ENCODE data around the gene COL23A1.

The COL23A1 gene

DNA sequence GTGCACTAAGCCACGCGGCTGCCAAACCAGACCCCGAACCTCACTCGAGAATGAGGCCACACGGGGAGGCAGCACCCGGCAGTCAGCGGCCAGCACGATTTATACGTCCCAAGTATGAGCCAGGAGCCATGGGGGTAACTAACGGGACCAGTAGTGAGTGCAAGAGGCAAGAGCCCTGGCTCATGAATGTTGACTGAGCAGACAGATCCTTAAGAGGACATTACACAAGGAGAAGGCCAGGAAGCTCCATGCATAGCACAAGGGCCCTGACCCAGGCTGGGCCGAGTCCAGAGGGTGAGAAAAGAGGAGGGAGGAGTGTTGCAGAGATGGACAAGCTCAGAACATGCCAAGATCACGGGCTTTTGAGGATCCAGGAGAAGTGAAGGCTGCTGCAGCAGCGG, 299.0 kb downstream of the COL23A1 start:
- no peak for DNase-seq

DNA sequence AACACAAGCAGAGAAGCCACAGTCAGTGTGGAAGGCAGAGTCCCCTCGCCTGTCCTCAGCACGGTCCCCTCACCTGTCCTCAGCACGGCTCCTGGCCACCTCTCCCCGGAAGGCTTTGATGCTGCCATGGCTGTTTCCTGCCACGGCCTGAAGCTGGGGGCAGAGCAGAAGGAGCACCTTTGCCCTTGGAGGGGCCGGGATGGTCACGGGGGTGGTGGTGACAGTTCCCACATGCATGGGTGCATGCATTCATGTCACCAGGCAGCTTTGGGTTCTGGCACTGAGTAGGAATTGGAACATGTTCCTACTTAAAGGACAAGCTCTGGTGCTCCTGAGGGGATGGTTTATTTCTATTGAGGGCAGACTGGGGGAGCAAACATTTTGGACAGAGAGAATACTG, 299.8 kb downstream of the COL23A1 start:
- no peak for DNase-seq

DNA sequence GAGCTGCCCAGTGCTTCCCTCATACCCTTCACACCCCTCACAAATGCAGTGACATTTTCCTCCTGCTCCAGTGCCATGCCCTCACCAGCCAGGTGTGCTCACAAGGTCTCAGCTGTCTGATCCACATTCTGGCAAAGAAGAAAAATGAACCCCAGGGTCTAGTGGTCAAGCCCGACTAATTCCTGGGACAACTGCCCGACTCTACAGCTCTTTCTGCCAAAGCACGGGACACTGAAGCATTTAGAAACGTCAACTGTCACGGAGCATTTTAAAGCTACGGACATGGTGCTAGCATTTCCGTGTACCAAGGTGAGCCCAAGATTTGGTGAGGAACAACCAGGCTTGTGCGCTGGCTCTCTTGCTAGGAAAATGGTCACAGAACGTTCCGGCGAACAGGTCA, 300.8 kb downstream of the COL23A1 start:
- no peak for DNase-seq

DNA sequence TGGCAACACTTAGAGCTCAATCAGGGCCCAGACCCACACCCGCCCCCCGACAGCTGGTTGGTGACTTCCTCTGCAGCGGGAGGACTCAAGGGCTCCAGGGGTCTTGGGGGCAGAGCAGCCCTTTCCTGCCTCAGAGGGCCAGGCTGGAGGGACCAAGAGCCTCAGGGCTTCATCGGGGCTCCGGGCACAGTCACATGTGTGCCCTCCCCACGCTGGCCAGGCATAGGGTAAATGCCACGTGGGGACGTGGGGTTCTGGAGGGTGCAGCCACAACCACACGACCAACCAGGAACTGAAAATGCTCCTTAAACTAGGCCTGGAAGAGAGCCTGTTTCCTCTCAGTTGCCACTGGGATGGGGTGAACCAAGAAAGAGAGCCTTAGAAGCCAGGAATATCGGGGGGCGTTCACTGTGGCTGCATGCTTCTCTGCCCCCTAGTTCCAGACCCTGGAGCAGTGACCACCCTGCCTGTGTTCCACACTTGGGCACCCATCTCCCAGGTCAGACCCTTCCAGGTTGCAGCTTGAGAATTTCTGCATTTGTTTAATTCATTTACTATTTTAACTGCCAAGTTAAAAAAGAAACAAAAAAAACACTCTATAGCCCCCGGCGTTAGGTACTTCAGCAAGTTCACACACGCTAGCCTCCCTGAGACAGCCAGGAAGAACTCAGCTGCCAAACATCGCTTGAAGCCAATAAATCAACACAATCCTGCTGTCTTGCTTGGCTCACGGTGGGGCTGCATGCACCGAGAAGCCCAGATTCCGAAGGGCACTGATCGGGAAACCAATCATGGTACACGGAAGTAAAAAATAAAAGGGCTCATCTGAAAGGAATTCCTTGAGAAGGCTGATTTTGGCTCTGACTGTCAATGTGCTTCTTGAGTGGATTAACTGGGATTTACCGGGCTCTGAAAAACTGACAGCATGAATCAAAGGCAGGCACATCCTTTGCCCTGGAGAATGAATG, 301.5 kb downstream of the COL23A1 start:
- DNase-seq, result no peak

DNA sequence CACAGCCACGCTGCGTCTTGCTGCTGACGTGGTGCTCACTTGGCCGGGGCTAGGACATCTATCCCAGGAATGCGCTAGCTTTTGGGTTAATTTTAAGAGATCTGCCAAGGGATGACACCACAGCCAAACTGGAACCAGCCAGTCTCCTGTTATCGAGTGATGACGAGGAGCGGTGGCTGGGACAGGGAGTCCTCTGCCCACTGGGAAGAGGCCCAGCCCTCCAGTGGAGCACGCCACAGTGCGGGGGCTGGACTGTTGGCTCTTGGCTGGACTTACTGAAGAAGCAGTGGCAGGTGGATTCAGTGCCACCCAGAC, 302.4 kb downstream of the COL23A1 start:
- DNase-seq, result no peak

DNA sequence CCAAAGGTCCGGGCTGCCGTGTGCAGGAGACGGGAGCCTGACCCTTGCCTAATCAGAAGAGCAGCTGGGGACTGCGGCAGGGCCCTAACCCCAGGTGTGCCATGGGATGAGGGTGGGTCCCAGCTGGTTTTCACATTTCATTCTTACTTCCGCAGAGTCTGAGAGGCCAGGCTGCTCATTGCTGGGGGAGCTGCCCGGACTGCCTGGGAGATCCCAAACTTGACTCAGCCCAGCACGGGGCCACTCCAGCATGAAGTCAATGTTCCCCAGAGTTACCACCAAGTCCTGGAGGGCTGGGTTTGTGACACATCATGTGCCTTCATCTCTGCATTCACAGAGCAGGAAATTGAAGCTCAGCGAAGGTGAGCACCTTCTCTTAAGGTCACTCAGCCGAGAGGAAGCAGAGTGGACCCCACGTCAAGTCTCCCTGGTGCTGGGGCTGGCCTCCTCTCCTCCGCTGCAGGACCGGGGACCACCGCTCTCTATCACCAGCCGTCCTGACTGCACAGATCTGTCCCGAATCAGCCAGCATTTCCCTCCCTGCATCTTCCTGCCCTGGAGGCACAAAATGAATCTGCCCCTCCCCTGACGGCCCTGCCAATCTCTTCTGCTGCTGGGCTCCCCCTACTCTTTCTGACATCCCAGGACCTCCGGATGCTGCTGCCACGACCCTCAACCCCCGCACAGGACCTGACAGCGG, 303.0 kb downstream of the COL23A1 start:
- no peak for DNase-seq

DNA sequence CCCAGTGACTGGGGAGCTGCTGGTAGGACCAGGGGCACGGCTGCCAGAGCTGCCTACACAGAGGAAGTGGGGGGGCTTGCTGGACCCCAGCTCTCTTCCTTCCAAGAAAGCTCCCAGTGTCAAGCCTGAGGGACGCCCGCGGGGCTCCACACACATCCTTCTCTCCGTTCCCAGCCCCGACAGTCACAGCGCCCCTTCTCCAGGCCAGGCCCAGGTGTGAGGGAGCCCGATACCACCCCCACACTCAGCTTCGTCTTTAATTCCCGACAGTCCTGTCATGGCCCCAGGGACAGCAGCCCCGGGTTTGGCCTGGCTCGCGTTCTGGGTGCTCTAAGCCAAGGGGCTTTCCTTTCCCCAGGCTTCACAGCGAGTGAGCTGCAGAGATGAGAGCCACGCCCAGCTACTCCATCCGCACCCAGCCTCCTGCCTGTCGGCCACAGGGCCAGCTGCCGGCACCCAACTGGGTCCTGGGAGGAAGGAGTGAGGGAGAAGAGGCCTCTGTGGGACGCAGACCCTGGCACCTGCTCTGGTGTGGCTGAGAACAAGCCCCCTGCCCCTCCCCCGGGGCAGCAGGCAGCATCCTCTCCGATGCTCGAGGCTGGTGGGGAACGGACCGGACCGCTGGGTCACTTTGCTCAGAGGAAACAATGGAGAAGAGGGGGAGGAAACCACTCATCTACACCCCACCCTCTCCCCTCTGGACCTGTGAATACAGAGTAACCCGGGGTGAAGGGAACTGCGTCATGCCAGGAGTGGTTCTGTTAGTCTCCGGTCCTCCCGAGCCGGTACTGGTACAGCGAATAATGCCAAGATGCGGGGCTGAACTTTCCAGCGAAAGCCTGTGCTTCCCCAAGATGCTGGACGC, 303.7 kb downstream of the COL23A1 start:
- DNase-seq, result no peak

DNA sequence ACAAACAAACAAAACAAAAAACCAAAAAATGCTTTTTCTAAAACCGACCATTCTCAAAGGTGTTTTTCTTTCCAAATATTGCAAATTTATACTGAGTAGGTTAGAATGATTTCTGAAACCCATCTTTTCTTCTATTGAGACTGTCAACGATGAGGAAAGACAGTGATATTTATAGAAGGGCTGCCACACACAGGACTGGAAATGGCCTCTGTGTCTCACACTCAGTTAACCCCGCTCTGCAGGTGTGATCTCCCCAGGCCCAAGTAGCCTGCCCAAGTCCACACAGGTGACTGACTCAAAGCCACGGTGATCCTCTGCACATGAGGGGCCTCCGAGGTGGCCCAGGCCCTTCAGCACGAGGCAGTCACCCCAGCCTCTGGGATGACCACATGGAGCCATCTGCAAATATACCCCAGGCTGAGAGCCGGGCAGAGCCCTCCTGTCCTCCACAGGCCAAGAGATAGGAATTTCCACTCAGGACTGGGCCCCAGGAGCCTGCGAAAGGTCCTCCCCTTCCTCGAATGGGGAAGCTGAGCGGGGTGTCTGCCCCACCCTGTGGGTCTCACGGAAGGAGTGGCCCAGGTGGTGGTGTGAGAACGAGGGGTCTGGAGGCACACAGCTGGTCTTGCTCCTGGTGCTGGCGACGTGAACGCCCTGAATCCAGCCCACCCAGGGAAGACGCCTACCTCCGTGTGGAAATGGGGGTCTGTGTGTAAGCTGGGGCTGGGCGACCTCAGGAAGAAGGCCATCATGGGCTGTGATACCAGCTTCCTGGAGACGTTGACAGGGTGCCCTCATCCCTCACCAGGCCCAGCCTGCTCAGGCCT, 304.6 kb downstream of the COL23A1 start:
- DNase-seq, result no peak

DNA sequence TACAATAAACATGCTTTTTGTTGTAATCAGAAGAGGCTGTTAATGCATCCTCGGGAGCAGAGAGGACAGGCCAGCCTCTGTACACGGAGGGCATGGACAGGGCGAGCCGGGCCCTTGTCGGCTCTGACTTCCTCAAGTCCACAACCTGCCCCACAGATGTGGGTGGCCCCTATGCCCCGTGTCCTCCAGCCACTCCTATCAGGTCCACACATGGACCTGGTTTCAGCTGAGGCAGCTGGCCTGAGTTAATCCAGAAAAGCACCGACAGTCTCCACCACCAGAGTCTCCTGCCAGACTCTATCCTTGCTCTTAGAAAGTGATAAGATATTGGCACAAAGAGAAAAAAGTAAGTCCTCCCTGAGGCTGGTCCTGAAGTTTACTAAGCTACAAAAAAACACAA, 305.2 kb downstream of the COL23A1 start:
- no peak for DNase-seq

DNA sequence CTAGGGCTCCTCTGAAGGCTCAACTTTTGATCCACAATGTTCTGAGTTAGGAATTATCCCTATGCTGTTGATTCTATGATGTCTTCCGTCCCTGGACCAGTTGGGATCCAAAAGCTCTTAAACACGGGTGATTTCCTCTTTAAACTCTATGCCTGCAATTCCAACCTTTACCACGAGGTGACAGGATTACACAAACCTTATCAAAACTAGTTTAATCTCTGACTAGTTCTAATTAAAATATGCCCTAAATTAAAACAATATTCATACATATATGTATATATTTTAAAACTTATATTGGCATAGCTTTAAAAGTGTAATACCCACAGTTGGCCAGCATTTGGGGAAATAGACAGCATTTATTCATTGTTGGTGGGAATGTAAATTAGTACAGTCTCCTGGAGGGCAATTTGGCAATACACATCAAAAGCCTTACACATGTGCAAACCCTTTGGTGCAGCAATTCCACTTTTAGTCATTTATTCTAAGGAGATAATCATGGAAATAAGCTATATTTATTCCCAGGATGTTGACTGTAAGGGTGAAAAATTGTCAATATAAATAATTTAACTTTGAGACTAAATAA, 306.0 kb downstream of the COL23A1 start:
- DNase-seq, result no peak

DNA sequence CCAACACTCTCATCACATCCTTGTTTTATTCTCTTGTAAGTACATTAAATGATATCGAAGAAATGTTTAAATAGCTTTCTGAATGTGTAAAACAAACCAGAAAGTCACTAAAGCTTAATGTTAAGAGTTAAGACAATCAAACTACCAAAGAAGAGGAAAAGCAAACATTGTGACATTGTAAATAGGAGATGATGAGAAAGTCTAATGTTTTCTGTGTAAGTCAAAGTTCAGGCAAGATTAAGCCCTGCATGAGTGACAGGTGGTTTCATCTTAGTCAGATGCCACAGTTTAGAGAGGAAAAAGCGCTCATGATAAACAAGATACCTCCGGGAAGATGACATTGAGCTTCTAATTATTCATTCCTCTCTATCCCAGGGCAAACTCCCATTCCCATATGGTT, 306.7 kb downstream of the COL23A1 start:
- no peak for DNase-seq

DNA sequence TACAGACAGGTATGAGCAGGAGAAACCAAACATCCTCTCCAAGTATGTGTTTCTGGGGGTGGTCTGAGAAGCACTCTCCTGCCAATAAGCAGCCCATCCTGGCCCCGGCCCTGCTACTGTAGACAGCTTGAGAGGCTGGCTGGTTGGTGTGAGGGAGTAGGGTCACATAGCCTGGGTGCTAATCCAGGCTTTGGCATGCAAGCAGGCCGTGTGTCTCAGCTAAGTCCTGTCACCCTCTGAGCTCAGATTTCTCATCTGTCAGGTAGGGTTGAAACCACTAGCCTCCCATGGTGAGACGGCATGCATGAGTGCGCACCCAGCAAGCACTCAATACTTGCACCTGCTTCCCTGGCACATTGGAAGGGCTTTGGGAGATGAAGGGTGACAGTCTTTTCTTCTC, 307.8 kb downstream of the COL23A1 start:
- no peak for DNase-seq

DNA sequence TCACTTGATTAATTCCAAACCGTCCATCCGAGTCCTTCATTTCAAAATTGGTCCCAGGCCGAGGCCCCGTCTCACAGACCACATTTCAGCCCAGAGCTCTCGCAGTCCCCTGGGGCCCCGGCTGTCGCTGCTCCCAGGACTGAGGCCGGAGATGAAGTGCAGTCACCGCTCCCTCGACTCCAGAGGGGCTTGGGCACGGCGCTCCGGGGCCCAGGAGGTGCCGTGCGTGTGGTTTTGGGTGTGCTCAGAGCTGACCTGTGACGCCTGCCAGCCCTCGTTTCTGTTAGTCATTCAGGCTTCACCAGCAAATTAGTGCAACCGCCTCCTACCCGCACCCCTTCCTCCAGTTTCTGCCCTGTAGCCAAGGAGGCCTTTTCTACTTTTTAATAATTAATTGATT, 308.9 kb downstream of the COL23A1 start:
- no peak for DNase-seq

DNA sequence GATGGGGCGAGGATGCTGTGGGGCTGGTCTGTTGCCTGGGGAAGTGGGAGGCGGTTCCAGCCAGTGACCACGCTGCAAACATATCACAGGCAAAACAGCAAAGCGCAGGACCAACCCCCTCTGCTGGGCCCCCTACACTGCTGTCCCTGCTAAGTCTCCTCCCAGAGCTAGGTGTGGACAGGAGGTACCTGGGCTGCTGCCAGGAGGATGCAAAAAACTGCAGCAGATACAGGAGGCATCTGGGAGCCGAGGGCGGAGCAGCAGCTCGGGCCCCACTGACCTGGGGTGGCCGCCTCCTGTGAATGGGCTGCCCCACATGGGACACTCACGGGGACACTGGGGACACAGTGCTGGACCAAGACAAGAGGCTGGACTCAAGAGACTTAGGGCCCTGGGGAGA, 309.6 kb downstream of the COL23A1 start:
- DNase-seq, result no peak

DNA sequence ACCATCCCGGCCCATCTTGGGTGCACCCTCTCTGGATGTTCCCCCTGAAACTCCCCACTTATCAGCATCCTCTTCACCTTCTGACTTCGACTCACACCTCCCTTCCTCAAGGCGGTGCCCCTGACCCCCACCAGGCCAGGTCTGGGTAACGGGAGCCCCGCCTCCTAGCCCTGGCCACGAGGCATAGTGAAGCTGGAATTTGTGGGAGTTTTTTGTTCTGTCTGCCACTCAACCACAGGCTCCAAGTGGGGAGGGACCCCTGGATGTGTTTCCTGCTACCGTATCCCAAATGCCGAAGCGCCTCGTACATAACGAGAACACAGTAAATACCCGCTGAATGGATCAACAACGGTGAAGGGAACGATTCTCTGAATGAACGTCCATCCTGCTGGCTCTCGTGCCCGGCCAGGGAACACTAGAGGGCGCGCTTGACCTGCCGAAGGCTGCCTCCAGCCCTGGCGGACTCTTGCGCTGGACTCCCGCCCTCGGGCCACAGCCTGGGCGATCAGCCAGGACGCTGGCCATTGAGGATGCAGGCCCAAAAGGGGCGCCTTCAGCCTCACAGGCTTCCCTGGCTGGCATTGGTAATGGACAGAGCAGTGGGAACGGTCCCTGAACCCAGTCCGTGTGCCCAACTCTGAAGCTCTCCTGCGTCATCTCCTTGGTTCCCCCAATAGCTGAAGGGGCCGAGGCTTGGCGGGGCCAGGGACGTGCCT, 310.3 kb downstream of the COL23A1 start:
- DNase-seq, result no peak

DNA sequence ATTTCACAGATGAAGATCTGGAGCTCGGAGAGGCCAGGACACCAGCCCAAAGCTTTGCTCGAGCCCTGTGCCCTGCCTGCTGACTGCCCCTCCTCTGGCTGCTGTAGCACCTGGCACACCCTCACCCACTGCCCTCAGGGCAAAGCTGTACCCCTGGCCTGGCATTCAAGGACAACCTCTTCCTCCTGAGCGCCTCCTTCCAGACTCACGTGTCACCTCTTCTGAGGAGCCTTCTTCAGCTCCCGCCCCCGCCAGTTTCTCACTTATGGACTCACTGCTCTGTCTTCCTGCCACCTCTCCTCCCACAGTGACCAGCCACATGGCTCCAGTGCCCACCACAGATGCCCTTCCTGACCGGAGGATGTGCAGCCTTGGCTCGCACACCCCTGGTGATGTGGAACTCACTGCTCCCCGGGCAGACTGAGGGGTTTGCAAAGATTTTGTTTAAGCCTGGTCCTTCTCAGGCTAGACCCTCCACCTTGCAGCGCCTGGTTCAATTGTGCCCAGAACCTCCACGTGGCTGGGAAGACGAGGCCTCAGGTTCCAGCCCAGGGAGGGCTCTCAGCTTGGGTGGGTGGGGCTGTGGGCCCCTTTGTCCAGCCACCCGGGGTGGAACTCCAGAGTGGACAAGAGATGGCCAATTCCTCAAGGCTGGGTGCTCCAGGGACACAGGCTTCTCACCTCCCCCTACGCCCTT, 311.0 kb downstream of the COL23A1 start:
- DNase-seq, result no peak

DNA sequence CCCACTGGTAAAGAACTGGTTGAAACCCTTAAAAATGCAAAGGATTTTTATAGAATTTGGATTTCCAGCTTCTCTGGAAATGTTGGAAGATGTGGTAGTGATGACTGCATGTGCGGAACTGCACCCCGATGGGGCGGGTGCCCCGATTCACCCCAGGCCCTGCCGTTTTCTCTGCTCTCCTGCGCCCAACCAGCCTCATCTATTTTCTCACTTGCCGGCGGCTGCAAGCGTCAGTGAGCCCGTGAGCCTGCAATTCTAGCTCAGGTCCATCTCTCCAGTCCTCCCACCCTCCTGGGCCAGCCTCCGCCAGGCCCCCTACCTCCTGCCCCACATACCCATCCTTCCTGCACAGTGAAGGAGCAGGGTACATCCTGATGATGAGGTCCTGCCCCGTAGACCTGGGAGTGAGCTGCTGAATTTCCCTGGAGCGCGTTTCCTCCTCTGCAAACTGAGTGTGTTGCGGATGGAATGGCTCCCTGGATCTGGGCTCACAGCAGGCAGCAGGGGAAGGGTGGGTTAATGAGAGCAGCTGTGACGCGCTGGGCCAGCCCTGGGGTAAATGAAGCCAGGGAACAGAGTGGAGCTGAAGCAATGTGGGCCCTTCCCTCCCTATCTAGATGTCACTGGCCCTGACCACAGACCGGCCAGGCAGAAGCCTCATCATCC, 311.7 kb downstream of the COL23A1 start:
- no peak for DNase-seq

DNA sequence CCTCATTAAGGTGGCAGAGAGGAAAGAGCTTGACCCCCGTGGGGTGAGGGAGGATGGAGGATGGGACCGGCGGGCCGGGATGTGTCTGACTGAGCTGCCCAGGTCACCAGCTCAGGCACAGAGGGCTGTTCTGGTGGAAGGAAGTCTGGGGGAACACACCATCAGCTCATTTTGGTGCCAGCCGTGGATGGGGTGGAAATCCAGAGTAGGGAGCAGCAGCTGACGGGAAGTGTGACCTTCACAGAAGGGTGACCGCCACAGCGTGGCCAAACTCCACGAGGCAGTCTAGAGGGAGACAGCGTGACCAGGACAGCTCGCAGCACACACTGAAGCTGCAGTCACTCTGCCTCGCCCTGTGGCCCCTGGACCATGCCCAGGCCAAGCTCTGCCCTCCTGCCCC, 312.3 kb downstream of the COL23A1 start:
- no peak for DNase-seq

DNA sequence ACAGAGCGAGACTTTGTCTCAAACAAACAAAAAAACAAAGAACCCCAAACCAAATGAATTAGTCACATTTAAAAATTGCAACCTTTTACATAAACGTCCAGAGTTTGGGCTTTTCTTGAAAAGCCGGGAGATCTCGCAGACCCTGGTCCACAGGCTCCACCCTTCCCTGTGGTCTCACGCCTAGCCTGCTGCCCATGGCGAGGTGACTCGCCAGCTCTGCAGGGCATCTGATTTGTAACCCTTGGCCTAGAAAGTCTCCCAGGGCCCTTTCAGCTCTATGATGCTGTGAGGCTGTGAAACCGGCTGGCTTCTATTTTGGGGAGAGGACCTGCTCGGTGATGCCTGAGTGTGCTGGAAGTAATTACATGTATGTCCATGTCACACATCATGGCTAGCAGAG, 312.8 kb downstream of the COL23A1 start:
- DNase-seq, result no peak
